ENCODE results near the gene MEI1.

DNA sequence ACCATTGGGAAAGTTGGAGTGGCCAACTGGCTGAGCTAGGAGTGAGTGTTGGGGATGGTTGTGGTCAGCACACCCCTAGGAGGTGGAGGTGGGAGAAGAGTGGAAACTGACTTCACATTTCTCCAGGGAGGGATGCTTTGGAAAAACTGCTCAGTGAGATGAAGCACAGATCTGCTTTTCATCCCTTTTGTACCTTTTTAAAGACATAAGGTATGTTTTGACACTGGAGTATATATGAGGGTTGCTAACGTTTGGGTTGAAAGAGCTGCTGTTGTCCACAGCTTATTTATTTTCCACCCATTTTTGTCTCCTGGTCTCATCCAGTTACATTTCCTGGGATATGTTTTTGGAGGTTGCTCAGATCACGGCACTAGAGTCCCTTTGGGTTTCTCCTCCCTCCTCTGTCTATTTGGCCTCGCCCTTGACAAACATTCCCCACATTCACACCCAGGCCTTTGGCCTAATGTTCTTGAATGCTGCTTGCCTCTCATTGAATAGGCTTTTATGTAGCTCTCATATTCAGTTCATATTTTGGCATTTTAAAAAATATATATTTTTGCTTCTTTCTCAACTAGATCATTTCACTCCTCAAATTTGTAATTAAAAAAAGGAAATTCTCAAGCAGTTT is 141.9 kb downstream of the MEI1 start:
- TF ChIP-seq, protein P1, sequence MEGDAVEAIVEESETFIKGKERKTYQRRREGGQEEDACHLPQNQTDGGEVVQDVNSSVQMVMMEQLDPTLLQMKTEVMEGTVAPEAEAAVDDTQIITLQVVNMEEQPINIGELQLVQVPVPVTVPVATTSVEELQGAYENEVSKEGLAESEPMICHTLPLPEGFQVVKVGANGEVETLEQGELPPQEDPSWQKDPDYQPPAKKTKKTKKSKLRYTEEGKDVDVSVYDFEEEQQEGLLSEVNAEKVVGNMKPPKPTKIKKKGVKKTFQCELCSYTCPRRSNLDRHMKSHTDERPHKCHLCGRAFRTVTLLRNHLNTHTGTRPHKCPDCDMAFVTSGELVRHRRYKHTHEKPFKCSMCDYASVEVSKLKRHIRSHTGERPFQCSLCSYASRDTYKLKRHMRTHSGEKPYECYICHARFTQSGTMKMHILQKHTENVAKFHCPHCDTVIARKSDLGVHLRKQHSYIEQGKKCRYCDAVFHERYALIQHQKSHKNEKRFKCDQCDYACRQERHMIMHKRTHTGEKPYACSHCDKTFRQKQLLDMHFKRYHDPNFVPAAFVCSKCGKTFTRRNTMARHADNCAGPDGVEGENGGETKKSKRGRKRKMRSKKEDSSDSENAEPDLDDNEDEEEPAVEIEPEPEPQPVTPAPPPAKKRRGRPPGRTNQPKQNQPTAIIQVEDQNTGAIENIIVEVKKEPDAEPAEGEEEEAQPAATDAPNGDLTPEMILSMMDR (IDR thresholded peaks at IDR 0.05), result no peak
- TF ChIP-seq POLR2AphosphoS5 (IDR thresholded peaks at IDR 0.05) (peak; percentile 9 to 29 (median 28)), POLR2A (IDR thresholded peaks at IDR 0.05) (no peak), EP300 (IDR thresholded peaks at IDR 0.05; ENCODE audit: low read depth) (no peak)
